GM12892 (cell line): ENCODE results near the gene ALDH3B1.

Source experiments
- POLR2A ChIP-seq: IDR thresholded peaks from 2 replicates; pipeline ENCODE4 v1.6.1; 2011; ENCODE audit warnings: low read depth, low read length, control low read depth
- POLR2AphosphoS5 ChIP-seq: IDR thresholded peaks from 2 replicates; pipeline ENCODE4 v1.6.1; 2011; ENCODE audit warnings: low read depth, low read length, control low read depth
- TAF1 ChIP-seq: IDR thresholded peaks from 2 replicates; pipeline ENCODE4 v1.6.1; 2011; ENCODE audit warnings: low read depth, mild to moderate bottlenecking, control low read depth, low read length, borderline replicate concordance

GRCh38 chr11:67998150-67999045 is 11.7 kb upstream of the ALDH3B1 start:
- no peak for TF ChIP-seq POLR2AphosphoS5
- no peak for TF ChIP-seq POLR2A
- TF ChIP-seq TAF1, result no peak
